ENCODE measurements around the gene MCAM. TPM values are rescaled to one million over a fixed set of nuclear protein-coding genes. Genes with fewer than 3 reads are reported as not detected.
A peak's percentile ranks its signal among the peaks of the same experiment; 100 is the strongest.

Gene MCAM
- total and polyA plus RNA-seq, 7 donors: 2.1 to 1,033 (median 628) TPM

GRCh38 chr11:119350302-119350701 is 33.4 kb upstream of the MCAM start:
- intact Hi-C loops (cut with DNase I): no loop called here
- Histone ChIP-seq H3K4me1 (peaks cover 0 to 5% (median 4%) of the 10 kb centered on the region in 4 donors), H3K4me3 (no peak overlapping the region), H3K9me3 (no peaks in the 10 kb centered on the region), H3K27ac (no peak overlapping the region), H3K36me3 (no peaks in the 10 kb centered on the region), H3K27me3 (no peaks in the 10 kb centered on the region)
- 72 to 76% methylated on average over 6 of the region's 6 CpGs for WGBS, 2 donors
- TF ChIP-seq POLR2A (IDR thresholded peaks at IDR 0.05): no peak
- no peak for TF ChIP-seq POLR2AphosphoS5 (IDR thresholded peaks at IDR 0.05)
- TF ChIP-seq, protein P1, sequence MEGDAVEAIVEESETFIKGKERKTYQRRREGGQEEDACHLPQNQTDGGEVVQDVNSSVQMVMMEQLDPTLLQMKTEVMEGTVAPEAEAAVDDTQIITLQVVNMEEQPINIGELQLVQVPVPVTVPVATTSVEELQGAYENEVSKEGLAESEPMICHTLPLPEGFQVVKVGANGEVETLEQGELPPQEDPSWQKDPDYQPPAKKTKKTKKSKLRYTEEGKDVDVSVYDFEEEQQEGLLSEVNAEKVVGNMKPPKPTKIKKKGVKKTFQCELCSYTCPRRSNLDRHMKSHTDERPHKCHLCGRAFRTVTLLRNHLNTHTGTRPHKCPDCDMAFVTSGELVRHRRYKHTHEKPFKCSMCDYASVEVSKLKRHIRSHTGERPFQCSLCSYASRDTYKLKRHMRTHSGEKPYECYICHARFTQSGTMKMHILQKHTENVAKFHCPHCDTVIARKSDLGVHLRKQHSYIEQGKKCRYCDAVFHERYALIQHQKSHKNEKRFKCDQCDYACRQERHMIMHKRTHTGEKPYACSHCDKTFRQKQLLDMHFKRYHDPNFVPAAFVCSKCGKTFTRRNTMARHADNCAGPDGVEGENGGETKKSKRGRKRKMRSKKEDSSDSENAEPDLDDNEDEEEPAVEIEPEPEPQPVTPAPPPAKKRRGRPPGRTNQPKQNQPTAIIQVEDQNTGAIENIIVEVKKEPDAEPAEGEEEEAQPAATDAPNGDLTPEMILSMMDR (IDR thresholded peaks at IDR 0.05): no peak
- no peak for TF ChIP-seq EP300 (IDR thresholded peaks at IDR 0.05)
- no peak for DNase-seq

DNA sequence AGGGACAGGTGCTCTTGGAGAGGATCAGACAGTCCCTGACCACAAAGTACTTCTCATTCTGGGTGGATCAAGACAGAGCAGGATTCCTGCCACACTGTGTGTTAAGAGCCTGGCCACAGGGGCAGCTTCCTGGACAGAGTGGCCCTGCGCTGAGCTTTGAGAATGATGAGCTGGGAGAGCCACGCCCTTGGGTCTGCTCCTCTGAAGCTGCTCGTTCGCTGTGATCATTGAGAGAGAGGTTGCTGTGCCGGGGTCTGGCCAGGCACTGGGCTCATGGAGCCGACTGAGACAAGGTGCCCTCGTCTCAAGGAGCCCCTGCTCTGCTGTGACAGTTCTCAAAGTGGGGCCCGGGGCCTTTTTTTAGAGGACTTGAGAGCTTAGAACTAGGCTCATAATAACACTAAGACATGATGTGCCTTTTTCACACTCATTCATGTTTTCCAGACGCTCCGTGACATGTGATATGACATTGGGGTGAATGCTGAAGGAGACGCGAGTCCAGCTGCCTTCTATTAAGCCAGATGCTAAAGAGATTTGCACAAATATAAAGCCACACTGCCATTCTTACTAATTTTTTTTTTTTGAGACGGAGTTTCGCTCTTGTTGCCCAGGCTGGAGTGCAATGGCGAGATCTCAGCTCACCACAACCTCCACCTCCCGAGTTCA is 31.1 kb upstream of the MCAM start:
- Histone ChIP-seq H3K4me1 (peaks cover 0 to 5% (median 4%) of the 10 kb centered on the region in 4 donors), H3K36me3 (no peaks in the 10 kb centered on the region), H3K27ac (no peak overlapping the region), H3K9me3 (no peaks in the 10 kb centered on the region), H3K27me3 (no peaks in the 10 kb centered on the region), H3K4me3 (no peak overlapping the region)
- no peak for DNase-seq
- TF ChIP-seq POLR2A (IDR thresholded peaks at IDR 0.05): no peak
- TF ChIP-seq POLR2AphosphoS5 (IDR thresholded peaks at IDR 0.05): no peak
- no peak for TF ChIP-seq EP300 (IDR thresholded peaks at IDR 0.05)
- TF ChIP-seq, protein P1 (IDR thresholded peaks at IDR 0.05): no peak
- 67 to 80% methylated on average over 16 of the region's 16 CpGs for WGBS, 2 donors
- intact Hi-C loops (cut with DNase I): no loop called here

- no peak for TF ChIP-seq POLR2A (IDR thresholded peaks at IDR 0.05)
- TF ChIP-seq POLR2AphosphoS5 (IDR thresholded peaks at IDR 0.05): peak in 1 of 4 donors; percentile 28
- WGBS, 2 donors: 70 to 71% methylated on average over 2 of the region's 2 CpGs
- Histone ChIP-seq H3K4me3 (no peak overlapping the region), H3K36me3 (no peaks in the 10 kb centered on the region), H3K9me3 (no peaks in the 10 kb centered on the region), H3K4me1 (peaks cover 0 to 4% (median 0%) of the 10 kb centered on the region in 4 donors), H3K27me3 (no peaks in the 10 kb centered on the region), H3K27ac (peak overlapping the region in 1 of 4 donors; percentile 28)
- DNase-seq: no peak
- intact Hi-C loops (cut with DNase I): no loop called here
These were observed 30.3 kb upstream of the MCAM start for GRCh38 chr11:119347242-119347641.

DNA sequence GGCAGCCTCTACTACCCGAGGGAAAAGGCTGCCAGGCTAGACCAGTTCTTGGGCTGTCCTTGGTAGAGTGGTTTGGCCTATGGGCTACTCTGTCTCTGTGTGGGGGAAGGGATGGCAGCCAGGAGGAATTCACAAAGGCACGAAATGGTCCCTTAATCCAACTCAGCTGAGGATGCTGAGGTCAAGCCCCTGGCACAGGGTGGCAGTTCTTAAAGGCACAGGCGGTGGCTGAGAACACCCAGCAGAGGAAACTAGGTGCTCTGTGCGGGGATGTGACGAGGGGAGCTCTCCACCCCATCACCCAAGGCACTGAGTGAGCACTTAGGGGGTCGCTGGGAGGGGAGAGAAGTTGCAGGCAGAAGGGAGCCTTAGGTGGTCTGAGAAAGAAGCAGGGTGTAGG is 29.7 kb upstream of the MCAM start, which contains the start of gene MFRP:
MFRP (minus strand) TSS at position 101 of the 400 bp plus-strand sequence. CDS start 192 bp downstream, outside the sequence.
- WGBS, 2 donors: 63 to 82% methylated on average over 6 of the region's 6 CpGs
- Histone ChIP-seq H3K4me3 (no peak within 1 kb of the TSS), H3K27ac (peak within 1 kb of the TSS in 1 of 4 donors; percentile 28), H3K36me3 (no peaks in the 10 kb centered on the region), H3K4me1 (peaks cover 0 to 6% (median 0%) of the 10 kb centered on the region in 4 donors), H3K9me3 (no peaks in the 10 kb centered on the region), H3K27me3 (peaks cover 0 to under 1% (median 0%) of the 10 kb centered on the region in 3 donors)
- intact Hi-C loops (cut with DNase I): no loop called here
- TF ChIP-seq POLR2A (IDR thresholded peaks at IDR 0.05) (no peak), POLR2AphosphoS5 (IDR thresholded peaks at IDR 0.05) (no peak), EP300 (IDR thresholded peaks at IDR 0.05) (no peak)
- TF ChIP-seq, protein P1 (IDR thresholded peaks at IDR 0.05): no peak
- no peak for DNase-seq

- Histone ChIP-seq H3K27me3 (peaks cover 0 to 4% (median 4%) of the 10 kb centered on the region in 3 donors), H3K4me3 (no peak overlapping the region), H3K4me1 (peaks cover 0 to 15% (median 9%) of the 10 kb centered on the region in 4 donors), H3K36me3 (no peaks in the 10 kb centered on the region), H3K9me3 (no peaks in the 10 kb centered on the region), H3K27ac (no peak overlapping the region)
- DNase-seq: no peak
- TF ChIP-seq EP300 (IDR thresholded peaks at IDR 0.05) (no peak), POLR2A (IDR thresholded peaks at IDR 0.05) (no peak), POLR2AphosphoS5 (IDR thresholded peaks at IDR 0.05) (no peak)
- TF ChIP-seq, protein P1 (IDR thresholded peaks at IDR 0.05): no peak
- WGBS, 2 donors: 84 to 85% methylated on average over 12 of the region's 12 CpGs
- intact Hi-C loops (cut with DNase I): no loop called here
These were observed 28.8 kb upstream of the MCAM start for GRCh38 chr11:119345685-119346084.
